ENCODE measurements around the gene NR5A1.

The NR5A1 gene

DNA sequence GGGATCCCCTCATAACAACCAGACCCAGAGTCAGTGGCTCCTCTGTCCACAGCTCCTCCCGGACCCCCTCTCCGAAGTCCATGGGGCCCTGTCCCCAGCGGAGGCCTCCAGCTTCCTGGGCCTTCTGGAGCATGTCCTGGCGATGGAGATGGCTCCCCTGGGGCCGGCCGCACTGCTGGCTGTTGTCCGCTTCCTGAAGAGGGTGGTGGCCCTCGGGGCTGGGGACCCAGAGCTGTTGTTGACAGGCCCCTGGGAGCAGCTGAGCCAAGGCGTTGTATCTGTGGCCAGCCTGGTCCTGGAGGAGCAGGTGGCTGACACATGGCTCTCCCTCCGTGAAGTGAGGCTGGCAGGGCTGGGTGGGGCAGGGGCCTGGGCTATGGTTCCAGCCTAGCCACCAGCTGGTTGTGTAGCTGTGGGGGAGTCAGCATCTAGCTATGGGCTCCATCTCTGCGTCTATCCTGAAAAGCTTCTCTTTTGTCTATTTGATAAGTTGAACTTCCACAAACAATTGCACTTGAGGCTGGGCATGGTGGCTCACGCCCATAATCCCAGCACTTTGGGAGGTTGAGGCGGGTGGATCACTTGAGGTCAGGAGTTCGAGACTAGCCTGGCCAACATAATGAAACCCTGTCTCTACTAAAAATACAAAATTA lies 52.3 kb downstream of the NR5A1 start:
- no peak for DNase-seq
- in situ Hi-C loops (cut with HindIII; ENCODE audit: low pct_ligation_motif_present, low pct_unique_long_range_greater_than_20kb, low sequenced_read_pairs): no loop called here

DNA sequence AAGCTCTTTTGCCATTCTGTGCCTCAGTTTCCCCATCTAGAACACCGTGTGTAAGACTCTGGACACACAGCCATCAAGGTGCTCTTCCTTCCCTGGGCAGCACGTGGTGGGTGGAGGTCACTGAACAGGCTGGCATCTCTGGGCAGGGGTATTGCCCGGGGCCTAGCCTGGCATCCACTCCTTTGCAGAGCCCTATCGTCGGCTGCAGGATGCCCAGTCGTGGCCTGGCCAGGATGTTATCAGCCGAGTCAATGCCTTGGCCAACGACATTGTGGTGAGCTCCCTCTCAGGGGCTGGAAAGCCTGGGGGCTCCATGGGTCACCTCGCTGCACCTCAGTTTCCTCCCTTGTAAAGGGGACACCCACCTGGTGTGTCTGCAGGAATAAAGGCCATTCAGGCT lies 52.9 kb downstream of the NR5A1 start:
- no peak for DNase-seq
- in situ Hi-C loops (cut with HindIII; ENCODE audit: low pct_ligation_motif_present, low pct_unique_long_range_greater_than_20kb, low sequenced_read_pairs): no loop called here

DNA sequence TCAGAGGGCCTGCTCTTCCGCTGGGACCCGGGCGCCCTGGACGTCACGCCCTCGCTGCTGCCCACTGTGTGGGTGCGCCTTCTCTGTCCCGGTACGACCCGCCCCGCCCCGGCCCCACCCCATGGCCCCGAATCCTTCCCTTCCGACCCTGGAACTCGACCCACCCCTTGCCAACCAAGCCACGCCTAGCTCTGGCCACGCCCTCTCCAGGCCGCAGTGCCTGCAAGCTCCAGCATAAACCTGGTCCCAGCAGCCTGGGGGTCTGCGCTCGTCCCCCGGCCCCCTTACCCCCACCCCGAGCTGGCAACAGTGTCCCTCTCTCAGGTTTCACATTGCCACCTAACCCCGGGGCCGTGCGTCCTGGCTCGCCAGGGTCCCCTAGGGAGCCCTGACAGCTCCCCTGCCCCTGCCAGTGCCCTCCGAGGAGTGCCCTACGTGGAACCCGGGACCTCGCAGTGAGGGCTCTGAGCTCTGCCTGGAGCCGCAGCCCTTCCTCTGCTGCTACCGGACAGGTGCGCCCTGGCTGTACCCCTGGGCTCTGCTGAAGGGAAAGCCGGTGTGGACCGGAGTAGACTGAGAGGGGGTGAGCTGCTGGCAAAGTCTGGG lies 53.5 kb downstream of the NR5A1 start:
- in situ Hi-C loops (cut with HindIII; ENCODE audit: low pct_ligation_motif_present, low pct_unique_long_range_greater_than_20kb, low sequenced_read_pairs): no loop called here
- DNase-seq: no peak

DNA sequence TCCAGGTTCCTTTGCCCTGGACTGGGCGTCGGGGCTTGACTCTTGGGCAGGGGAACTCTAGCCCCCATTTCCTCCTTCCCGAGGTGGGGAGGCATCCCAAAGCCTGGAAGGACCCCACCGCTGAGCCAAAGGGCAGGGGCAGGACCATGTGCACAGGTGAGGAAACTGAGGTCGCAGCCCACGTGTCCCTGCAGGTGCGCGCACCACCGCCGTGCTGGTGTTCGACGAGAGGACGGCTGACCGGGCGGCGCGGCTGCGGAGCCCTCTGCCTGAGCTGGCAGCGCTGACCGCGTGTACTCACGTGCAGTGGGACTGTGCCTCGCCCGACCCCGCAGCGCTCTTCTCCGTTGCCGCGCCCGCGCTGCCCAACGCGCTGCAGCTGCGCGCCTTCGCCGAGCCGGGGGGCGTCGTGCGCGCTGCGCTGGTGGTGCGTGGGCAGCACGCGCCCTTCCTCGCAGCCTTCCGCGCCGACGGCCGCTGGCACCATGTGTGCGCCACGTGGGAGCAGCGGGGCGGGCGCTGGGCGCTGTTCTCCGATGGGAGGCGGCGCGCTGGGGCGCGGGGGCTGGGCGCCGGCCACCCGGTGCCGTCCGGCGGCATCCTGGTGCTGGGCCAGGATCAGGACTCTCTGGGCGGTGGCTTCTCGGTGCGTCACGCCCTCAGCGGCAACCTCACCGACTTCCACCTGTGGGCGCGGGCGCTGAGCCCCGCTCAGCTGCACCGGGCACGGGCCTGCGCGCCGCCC lies 54.2 kb downstream of the NR5A1 start:
- no peak for DNase-seq

DNA sequence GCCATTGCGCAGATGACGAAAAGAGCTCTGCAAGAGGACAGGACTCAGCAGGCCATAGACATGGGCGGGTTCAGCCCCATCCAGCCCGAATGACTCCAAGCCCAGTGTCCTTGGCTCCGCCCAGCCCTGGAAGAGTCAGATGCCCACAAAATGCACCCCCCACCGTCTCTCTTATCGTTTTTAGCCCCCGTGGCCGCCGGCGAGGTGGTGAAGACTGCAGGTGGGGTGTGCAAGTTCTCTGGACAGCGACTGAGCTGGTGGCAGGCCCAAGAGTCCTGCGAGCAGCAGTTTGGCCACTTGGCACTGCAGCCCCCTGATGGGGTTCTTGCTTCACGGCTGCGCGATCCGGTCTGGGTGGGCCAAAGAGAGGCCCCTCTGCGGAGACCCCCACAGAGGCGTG lies 54.9 kb downstream of the NR5A1 start:
- DNase-seq: no peak
- in situ Hi-C loops (cut with HindIII; ENCODE audit: low pct_ligation_motif_present, low pct_unique_long_range_greater_than_20kb, low sequenced_read_pairs): no loop called here

More for the DNA sequence above, 54.2 kb downstream of the NR5A1 start:
- in situ Hi-C loops (cut with HindIII; ENCODE audit: low pct_ligation_motif_present, low pct_unique_long_range_greater_than_20kb, low sequenced_read_pairs): no loop called here

DNA sequence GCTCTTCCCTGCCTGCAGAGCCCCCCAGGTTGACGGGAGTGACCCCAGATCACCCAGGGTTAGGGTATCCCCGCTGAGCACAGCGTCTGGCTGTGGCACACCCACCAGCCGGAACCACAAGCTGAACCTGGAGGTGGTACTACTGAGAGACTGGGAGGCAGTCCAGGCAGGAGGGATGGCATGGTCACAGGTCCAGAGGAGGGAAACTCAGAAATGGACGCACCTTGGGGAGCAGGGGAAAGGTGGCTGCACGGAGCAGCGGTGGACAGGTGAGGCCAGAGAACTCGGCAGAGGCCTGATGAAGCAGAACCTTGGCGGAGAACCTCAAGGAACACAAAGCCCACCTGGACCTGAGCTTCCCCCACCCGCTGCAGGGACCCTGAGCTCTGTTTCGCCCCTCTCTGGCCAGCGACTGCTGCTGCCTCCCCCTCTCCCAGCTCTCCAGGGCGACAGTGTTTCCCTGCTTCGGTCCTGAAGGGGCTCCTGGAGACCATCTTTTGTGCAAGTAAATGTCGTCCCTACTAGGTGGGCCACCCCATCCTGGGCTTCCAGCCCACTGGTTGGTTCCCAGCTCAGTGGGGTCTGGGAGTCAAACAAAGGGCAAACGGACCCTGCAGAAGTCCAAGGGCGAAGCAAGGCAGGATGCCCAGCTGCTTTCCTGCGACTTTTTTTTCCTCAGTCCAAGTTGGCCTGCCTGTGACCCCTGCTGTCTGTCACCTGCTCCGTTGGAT lies 56.1 kb downstream of the NR5A1 start:
- no peak for DNase-seq
- in situ Hi-C loops (cut with HindIII; ENCODE audit: low pct_ligation_motif_present, low pct_unique_long_range_greater_than_20kb, low sequenced_read_pairs): no loop called here

DNA sequence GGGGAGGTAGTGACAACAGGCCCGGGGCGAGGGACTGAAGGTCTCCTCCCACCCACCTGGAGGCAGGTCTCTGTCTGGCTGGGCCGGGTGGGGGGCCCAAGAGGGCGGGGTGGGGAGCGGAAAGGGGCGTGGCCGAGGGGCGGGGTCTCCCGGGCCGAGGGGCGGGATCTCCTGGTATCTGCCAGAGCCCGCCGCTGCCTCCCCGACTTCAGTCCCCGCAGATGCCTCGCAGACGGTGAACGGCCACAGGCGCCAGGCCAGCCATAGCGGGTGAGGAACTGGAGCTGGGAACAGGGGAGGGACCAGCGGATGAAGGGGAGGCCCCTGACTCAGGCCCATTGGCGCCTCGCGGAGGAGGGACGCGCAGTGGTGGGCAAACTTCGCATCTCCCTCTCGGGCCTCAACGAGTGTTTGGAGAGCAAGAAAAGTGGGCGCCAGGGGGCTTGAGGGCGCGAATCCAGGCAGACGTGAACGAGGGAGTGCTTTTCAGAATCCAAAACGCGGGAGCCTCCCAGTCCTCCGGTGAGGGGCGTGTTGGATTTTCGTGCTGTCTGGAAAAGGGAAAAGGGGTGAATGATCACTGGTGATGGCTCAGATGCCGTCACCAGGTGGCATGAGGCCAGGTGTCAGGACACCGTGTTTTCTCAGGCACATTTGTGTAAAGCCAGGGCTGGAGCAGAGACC lies 56.8 kb downstream of the NR5A1 start, which contains the start of gene ADGRD2:
Gene ADGRD2 (plus strand): TSS at position 211 of the 684 bp plus-strand sequence. CDS start 1,216 bp downstream, outside the sequence.
- DNase-seq: peak; percentile 4
- in situ Hi-C loops (cut with HindIII; ENCODE audit: low pct_ligation_motif_present, low pct_unique_long_range_greater_than_20kb, low sequenced_read_pairs): no loop called here

DNA sequence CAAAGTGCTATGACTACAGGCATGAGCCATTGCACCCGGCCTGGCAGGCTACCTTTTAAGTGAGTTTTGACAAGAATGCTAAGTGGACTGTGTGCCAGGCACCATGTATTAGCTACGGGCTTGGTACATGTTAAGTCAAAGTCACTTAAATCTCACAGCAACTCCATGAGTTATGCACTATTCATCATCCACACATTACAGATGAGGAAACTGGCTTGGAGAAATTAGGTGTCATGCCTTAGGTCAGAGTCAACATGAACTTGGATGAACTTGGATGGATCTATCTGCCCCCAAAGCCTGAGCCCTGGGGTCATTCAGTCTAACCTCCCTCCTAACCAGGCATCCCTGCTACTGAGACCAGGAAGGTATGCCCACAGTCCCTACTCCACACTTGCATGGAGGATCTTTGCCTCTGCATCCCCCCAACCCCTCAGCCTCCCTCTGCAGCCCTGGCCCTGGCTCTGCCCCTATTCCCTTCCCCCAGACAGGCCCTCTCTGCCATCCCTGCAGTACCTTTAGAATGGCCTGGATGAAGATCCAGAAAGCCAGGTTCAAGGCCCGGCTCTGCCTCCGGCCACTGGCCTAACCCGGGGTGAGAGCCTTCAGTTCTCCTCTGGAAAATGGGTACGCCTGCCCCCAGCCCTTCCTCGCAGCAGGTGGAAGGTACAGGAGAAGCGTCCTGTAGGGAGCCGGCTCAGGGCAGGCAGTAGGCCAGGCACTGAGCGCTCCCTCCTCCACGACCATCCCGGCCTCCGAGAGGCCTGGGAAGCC lies 57.6 kb downstream of the NR5A1 start:
- in situ Hi-C loops (cut with HindIII; ENCODE audit: low pct_ligation_motif_present, low pct_unique_long_range_greater_than_20kb, low sequenced_read_pairs): no loop called here
- no peak for DNase-seq

DNA sequence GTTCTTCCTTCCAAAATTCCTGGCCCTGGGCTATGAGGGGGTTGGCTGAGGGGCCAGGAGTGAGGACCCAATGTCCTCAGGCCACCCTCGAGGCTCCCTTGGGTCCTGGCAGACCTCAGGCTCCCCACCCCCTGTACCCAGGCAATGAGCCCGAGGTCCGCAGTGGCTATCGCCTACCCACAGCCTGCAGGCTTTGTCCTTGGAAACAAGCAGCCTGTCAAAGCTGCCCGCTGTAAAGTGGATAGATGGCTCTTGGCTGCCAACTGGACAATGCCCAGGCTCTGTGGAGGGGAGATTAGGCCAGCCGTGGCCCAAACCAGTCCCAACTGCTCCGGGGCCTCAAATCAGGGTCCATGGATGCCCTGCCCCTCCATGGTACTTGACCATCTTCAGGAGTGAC lies 59.2 kb downstream of the NR5A1 start:
- no peak for DNase-seq
- in situ Hi-C loops (cut with HindIII; ENCODE audit: low pct_ligation_motif_present, low pct_unique_long_range_greater_than_20kb, low sequenced_read_pairs): no loop called here

DNA sequence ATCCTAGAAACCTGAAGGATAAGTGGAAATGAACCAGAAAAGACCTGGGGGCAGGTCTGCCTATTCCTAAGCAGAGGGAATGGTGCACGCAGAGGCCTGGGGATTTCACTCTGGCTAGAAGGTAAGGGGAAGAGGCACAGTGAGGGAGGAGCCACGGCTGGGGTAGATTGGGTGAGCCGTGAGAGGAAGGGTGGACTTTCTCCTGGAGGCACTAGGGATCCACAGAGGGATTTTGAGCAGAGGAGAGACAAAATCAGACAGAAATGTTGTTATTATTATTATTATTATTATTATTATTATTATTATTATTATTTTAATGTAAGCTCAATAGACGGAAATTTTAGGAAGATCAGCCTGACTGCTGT lies 59.9 kb downstream of the NR5A1 start:
- in situ Hi-C loops (cut with HindIII; ENCODE audit: low pct_ligation_motif_present, low pct_unique_long_range_greater_than_20kb, low sequenced_read_pairs): no loop called here
- DNase-seq: no peak

DNA sequence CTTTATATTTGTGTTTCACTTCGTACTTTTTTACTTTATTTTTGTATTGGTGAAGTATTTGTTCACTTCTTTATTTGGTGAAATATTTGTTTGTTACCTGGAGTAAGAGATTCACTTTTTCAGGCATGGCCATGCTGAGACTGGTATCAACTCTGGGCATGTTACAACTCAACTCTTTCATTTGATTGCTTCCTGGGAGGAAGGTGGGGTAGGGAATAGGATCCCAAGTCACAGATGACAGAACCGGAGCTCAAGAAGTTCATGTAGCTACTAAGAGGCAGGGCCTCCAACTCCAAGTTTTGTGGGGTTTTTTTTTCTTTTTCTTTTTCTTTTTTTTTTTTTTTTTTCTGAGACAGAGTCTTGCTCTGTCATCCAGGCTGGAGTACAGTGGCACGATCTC lies 63.0 kb downstream of the NR5A1 start:
- in situ Hi-C loops (cut with HindIII; ENCODE audit: low pct_ligation_motif_present, low pct_unique_long_range_greater_than_20kb, low sequenced_read_pairs): no loop called here
- no peak for DNase-seq

DNA sequence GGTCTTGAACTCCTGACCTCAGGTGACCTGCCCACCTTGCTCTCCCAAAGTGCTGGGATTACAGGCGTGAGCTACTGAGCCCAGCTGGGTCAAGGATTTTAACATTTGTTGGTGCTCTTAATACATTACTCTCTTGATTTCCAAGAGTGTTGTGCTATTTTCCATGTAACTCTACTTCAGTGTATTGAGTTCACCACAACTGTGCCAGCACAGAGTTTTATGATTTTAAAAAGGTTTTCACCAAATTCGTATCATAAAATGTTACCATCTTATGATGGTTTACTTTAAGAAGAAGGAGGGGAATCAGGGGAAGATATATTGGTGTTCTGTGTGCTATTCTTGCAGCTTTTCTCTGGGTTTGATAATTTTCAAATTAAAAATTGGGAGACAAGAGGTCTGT lies 63.6 kb downstream of the NR5A1 start:
- DNase-seq: no peak
- in situ Hi-C loops (cut with HindIII; ENCODE audit: low pct_ligation_motif_present, low pct_unique_long_range_greater_than_20kb, low sequenced_read_pairs): no loop called here

DNA sequence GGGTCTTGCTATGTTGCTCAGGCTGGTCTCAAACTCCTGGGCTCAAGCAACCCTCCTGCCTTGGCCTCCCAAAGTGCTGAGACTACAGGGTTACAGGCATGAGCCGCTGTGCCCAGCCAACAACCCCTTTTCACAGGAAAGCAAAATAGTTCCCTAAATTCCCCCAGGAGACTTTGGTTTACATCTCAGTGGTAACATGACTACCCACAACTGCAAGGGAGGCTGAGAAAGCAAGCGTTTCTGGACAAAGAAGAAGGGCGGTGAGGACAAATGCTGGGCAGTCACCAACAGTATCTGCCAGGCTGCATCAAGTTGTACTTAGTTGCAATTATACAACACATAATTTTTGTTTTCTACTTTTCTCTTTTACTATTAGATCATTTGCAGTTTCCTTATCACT lies 64.4 kb downstream of the NR5A1 start:
- in situ Hi-C loops (cut with HindIII; ENCODE audit: low pct_ligation_motif_present, low pct_unique_long_range_greater_than_20kb, low sequenced_read_pairs): no loop called here
- DNase-seq: no peak

DNA sequence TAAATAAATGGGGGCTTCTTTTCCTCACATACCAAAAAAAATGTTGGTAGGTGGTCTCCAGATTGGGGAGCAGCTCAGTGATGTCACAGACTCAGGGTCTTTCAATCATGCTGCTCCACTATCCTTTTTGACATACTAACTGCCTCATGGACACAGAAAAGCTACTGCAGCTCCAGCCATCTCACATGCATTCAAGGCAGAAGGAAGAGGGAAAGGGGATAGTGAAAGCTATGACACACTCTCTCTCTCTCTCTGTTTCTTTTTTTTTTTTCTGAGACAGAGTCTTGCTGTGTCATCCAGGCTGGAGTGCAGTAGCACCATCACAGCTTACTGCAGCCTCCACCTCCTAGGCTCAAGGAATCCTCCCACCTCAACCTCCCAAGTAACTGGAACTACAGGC lies 64.8 kb downstream of the NR5A1 start:
- DNase-seq: no peak
- in situ Hi-C loops (cut with HindIII; ENCODE audit: low pct_ligation_motif_present, low pct_unique_long_range_greater_than_20kb, low sequenced_read_pairs): no loop called here

DNA sequence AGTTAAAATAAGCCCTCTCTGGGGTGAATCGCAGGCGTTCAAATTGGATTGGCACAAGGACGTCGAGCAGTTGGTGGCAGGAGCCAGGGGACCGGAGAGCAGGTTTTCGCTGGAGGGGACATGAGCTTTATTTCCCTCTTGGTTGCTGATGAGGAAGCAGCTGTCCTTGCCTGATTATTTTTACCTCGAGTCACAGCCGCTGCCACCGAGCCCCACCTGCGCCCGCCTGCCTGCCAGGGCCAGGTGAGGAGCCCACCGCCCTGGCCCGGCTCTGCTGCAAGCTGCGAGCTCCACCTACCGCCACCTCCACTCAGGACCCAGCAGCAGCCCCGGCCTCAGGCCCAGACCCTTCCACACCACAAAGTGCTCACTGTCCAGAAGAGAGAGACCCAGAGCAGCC lies 65.9 kb downstream of the NR5A1 start:
- in situ Hi-C loops (cut with HindIII; ENCODE audit: low pct_ligation_motif_present, low pct_unique_long_range_greater_than_20kb, low sequenced_read_pairs): no loop called here
- no peak for DNase-seq

DNA sequence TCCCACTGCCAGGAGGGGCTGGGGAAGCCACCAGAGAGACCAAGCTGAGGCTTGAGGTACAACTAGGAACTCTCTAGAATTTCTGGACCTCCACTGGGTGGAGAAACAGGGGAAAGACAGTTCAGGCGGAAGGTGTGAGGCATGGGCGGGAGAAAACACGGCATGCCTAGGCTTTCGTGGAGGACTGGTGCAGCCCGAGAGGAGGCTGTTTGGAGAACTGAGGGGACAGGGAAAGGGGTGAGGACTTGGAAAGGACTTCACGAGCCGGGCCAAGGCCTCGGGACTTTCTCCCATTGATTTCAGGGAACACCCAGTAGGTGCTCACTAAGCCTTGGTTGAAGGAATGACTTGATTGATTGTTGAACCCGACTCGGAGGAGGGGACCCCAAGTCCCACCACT lies 66.4 kb downstream of the NR5A1 start:
- no peak for DNase-seq
- in situ Hi-C loops (cut with HindIII; ENCODE audit: low pct_ligation_motif_present, low pct_unique_long_range_greater_than_20kb, low sequenced_read_pairs): no loop called here

DNA sequence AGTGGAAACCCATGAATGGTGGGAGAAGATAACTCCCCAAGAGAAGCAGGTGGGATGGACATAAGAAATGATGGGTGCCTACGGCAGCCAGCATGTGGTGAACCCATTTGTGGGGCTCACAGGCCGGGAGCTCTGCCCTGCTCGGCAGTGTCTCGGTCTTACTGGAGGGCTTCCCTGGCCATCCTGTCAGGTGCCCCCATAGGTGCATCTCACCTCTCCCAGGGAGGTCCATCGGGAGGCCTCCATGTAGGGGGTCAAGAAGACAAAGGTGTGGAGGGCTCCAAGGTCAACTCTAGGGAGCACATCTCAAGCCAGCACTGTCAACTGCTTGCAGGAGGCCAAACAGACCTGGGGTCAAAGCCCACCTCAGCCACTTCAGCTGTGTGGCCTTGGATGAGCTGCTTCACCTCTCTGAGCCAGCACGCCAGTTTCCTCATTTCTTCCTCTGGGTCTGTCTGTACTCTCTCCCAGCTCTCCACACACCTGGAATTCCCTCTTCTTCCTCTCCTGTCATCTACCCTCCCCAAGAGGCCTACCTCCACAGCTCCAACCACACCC lies 67.4 kb downstream of the NR5A1 start:
- no peak for DNase-seq
- in situ Hi-C loops (cut with HindIII; ENCODE audit: low pct_ligation_motif_present, low pct_unique_long_range_greater_than_20kb, low sequenced_read_pairs): no loop called here

DNA sequence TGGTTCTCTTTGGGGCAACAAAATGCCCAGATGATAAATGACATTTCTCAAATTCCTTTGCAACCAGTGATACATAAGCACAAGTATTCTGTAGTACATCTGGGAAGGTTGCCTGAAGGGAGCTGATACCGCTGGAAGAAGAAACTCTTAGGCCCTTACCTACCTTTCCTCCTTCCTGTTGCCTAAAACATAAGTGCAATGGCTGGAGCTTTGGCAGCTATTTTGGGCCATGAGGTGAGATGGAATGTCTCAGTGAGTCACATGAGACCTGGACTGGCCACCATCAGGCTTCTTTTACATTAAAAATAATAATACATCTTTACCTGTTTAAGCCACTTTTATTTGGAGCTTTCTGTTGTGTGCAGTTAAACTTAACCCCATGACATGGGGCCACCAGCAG lies 68.1 kb downstream of the NR5A1 start:
- DNase-seq: no peak
- in situ Hi-C loops (cut with HindIII; ENCODE audit: low pct_ligation_motif_present, low pct_unique_long_range_greater_than_20kb, low sequenced_read_pairs): no loop called here
